SK-N-SH treated with all-trans-retinoic acid at 6 μM for 48 hours (cell line): ENCODE data around the gene IL1R2.

Experiments
- BACH2 ChIP-seq: fragments of 250-450 bp; sonication (Bioruptor Pico); IDR thresholded peaks from 2 replicates; pipeline ENCODE4 v1.9.0; 2021; ENCODE audit warnings: mild to moderate bottlenecking, borderline replicate concordance
- CREB5 ChIP-seq: fragments of 250-450 bp; sonication (Bioruptor Pico); IDR thresholded peaks from 2 replicates; pipeline ENCODE4 v1.5.1; 2020; ENCODE audit warnings: low read depth, mild to moderate bottlenecking, moderate library complexity
- CSDC2 ChIP-seq: fragments of 250-450 bp; sonication (Bioruptor Pico); IDR thresholded peaks from 2 replicates; pipeline ENCODE4 v1.5.0; 2020; ENCODE audit warnings: mild to moderate bottlenecking, moderate library complexity
- ESRRG ChIP-seq: fragments of 250-450 bp; sonication (Bioruptor Pico); IDR thresholded peaks from 2 replicates; pipeline ENCODE4 v1.6.1; 2021; ENCODE audit warnings: mild to moderate bottlenecking
- GLIS3 ChIP-seq: fragments of 250-450 bp; sonication (Bioruptor Pico); IDR thresholded peaks from 2 replicates; pipeline ENCODE4 v1.5.0; 2020; ENCODE audit warnings: mild to moderate bottlenecking, moderate library complexity
- ISL1 ChIP-seq: fragments of 250-450 bp; sonication (Bioruptor Pico); IDR thresholded peaks from 2 replicates; pipeline ENCODE4 v2.1.2; 2022; ENCODE audit warnings: mild to moderate bottlenecking, moderate library complexity
- PATZ1 ChIP-seq: fragments of 250-450 bp; sonication (Bioruptor Pico); IDR thresholded peaks from 2 replicates; pipeline ENCODE4 v1.8.0; 2020; ENCODE audit warnings: mild to moderate bottlenecking, moderate library complexity, borderline replicate concordance
- POU6F1 ChIP-seq: fragments of 250-450 bp; sonication (Bioruptor Pico); IDR thresholded peaks from 2 replicates; pipeline ENCODE4 v1.8.0; 2021; ENCODE audit warnings: low read depth, mild to moderate bottlenecking, moderate library complexity, borderline replicate concordance
- TOX ChIP-seq: fragments of 250-450 bp; sonication (Bioruptor Pico); IDR thresholded peaks from 2 replicates; pipeline ENCODE4 v1.8.0; 2021; ENCODE audit warnings: mild to moderate bottlenecking, moderate library complexity, borderline replicate concordance
- ZC3H10 ChIP-seq: fragments of 250-450 bp; sonication (Bioruptor Pico); IDR thresholded peaks from 2 replicates; pipeline ENCODE4 v1.5.1; 2021; ENCODE audit warnings: mild to moderate bottlenecking, moderate library complexity
- ZFP3 ChIP-seq: fragments of 250-450 bp; sonication (Bioruptor Pico); IDR thresholded peaks from 2 replicates; pipeline ENCODE4 v1.5.0; 2020; ENCODE audit warnings: mild to moderate bottlenecking, moderate library complexity
- ZNF8 ChIP-seq: fragments of 450-650 bp; formaldehyde crosslinking; IDR thresholded peaks from 2 replicates; pipeline ENCODE4 v1.5.0; 2020; ENCODE audit warnings: mild to moderate bottlenecking, moderate library complexity

- TF ChIP-seq POU6F1 (CRISPR knock-in tag) (no peak), CSDC2 (CRISPR knock-in tag) (no peak), ZC3H10 (no peak), PATZ1 (CRISPR knock-in tag) (no peak), ESRRG (CRISPR knock-in tag) (no peak), ZFP3 (CRISPR knock-in tag) (no peak), ISL1 (no peak), ZNF8 (no peak), GLIS3 (CRISPR knock-in tag) (no peak), CREB5 (CRISPR knock-in tag) (no peak), TOX (CRISPR knock-in tag) (no peak), BACH2 (no peak)
These were observed 23.6 kb downstream of the IL1R2 start for GRCh38 chr2:102015399-102015798.
